NT2/D1 (cell line): ENCODE data around the gene DGKE.

Experiments
- SUZ12 ChIP-seq: IDR thresholded peaks from 2 replicates; pipeline ENCODE4 v1.6.1; 2011; ENCODE audit not compliant: insufficient read length, insufficient read depth; ENCODE audit errors: extremely low read depth
- YY1 ChIP-seq: IDR thresholded peaks from 2 replicates; pipeline ENCODE4 v1.6.1; 2011; ENCODE audit not compliant: insufficient read length, insufficient read depth

- TF ChIP-seq SUZ12 (no peak), YY1 (no peak)
These were observed 671 bp downstream of the DGKE start for GRCh38 chr17:56834380-56835263.
